ENCODE measurements around the gene RUNDC1. TPM values are rescaled to one million over a fixed set of nuclear protein-coding genes. Genes with fewer than 3 reads are reported as not detected.

Gene RUNDC1
- 8.6 and 10.1 TPM in 2 replicates for total RNA-seq

GRCh38 chr17:42980274-42980765, at the start of gene RUNDC1:
RUNDC1 (plus strand) TSS chr17:42980565; CDS start chr17:42980577, 12 bp downstream.

DNA sequence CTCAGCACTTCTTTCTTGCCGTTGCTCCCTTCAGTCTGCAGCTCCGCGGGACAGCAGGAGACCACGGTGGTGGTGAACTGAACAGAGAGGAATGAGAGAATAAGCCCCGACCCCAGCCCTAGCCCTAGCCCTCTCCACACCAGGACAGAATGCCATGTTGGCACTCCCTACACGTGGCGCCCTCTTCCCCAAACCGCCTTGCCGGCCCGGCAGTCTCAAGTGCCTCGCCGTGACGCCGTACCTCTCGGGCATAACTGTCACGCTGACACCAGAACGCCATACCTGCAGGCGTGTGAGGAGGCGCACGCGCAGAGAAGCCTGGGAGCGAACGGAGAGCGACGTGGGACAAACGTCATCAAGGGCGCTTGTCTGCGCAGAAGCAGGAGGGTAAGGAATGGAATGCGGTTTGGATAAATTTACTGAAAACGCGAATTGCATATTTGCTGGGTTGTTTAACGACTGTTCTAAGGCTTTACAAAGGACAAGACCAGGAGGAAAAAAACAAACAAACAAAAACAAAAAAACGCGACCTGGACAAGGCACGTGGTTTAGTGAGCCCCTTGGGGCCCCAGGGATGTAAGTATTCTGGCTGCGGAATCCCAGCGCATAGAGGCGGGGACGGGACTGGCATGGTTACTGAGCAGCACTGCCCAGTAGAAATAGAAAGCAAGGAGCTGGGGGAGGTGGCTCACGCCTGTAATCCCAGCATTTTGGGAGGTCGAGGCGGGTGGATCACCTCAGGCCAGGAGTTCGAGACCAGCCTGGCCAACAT, 16.0 kb upstream of the RUNDC1 start, which contains the start of gene AARSD1:
Gene AARSD1, minus strand, starts transcription at position 294 of the 772 bp plus-strand sequence. Its CDS starts 14 bp downstream, at position 280.

GRCh38 chr17:42979511-42980273, 673 bp upstream of the RUNDC1 start, which contains the start of gene PTGES3L:
PTGES3L (minus strand) TSS chr17:42980080; CDS start chr17:42980053, 27 bp downstream.

GRCh38 chr17:42997984-42998938, 17.9 kb downstream of the RUNDC1 start, which contains the start of gene RPL27:
RPL27 (plus strand) TSS chr17:42998419; CDS start chr17:42998751, 332 bp downstream.

DNA sequence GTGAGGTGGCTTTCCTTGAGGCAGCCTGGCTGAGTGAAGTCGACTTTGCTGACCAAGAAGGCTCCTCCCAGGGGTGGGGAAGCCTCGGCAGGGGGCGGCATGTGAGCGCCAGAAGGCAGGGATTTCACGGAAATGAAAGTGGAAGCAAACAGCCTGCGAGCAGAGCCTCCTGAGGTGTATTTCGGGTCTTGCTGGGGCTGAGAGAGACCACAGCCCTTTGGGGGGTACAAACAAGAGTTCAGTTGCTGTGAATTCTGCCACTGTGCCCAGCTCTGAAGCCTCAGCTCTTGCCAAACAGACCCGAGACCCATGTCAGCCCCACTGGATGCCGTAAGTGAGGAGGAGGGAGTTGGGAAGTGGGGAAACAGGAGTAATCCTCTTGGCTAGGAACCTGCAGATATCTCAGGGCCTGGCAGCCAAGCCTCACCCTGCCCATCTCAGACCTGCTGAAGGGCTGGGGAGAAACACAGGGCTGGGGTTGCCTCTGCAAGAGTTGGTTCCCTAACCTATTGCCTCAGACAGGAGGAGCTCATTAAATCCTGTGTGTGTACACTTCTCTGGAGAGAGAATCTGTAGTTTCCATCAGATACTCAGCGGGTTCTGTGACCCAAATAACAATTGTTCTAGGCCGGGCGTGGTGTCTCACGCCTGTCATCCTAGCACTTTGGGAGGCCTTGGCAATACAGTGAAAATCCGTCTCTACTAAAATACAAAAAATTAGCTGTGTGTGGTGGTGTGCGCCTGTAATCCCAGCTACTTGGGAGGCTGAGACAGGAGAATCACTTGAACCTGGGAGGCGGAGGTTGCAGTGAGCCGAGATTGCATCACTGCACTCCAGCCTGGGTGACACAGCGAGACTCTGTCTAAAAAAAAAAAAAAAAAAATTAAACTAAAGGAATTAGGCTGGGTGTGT, 26.5 kb downstream of the RUNDC1 start, which contains the start of gene IFI35:
Gene IFI35, plus strand, starts transcription at position 146 of the 913 bp plus-strand sequence. Its CDS starts 164 bp downstream, at position 310.

GRCh38 chr17:43021741-43022512, 41.6 kb downstream of the RUNDC1 start, which contains the start of gene VAT1:
VAT1 (minus strand) TSS chr17:43022385; CDS start chr17:43022322, 63 bp downstream.

GRCh38 chr17:43024407-43025289, 44.3 kb downstream of the RUNDC1 start, which contains the start of gene RND2:
RND2 (plus strand) TSS chr17:43025231; CDS start chr17:43025348, 117 bp downstream.

Other genes with a start within 250 kb of the RUNDC1 start
- 9.0 and 13.3 TPM in 2 replicates for gene EZH1, start 235.5 kb upstream of the RUNDC1 start, total RNA-seq
- 9.6 and 14.4 TPM in 2 replicates for gene RAMP2, start 219.3 kb upstream of the RUNDC1 start, total RNA-seq
- gene VPS25, start 207.1 kb upstream of the RUNDC1 start, total RNA-seq: 70.7 and 88.0 TPM in 2 replicates
- gene WNK4, start 200.0 kb upstream of the RUNDC1 start, total RNA-seq: 2.9 and 3.7 TPM in 2 replicates
- gene COA3, start 181.9 kb upstream of the RUNDC1 start, total RNA-seq: 85.2 and 103 TPM in 2 replicates
- gene CNTD1, start 181.7 kb upstream of the RUNDC1 start, total RNA-seq: not detected in 2 replicates
- 97.8 and 99.6 TPM in 2 replicates for gene BECN1, start 156.3 kb upstream of the RUNDC1 start, total RNA-seq
- 119 and 146 TPM in 2 replicates for gene PSME3, start 147.2 kb upstream of the RUNDC1 start, total RNA-seq
- gene AOC2, start 136.0 kb upstream of the RUNDC1 start, total RNA-seq: 0.20 and 0.27 TPM in 2 replicates
- gene AOC3, start 129.4 kb upstream of the RUNDC1 start, total RNA-seq: 0.40 TPM in 1 of 2 replicates, not detected in the other
- not detected in 2 replicates for gene G6PC1, start 79.8 kb upstream of the RUNDC1 start, total RNA-seq
- gene AARSD1, start 16.1 kb upstream of the RUNDC1 start, total RNA-seq: 24.7 and 41.7 TPM in 2 replicates
- not detected in 2 replicates for gene PTGES3L, start 485 bp upstream of the RUNDC1 start, total RNA-seq
- gene RPL27, start 17.9 kb downstream of the RUNDC1 start, total RNA-seq: 1,175 and 1,267 TPM in 2 replicates
- 93.7 and 97.2 TPM in 2 replicates for gene IFI35, start 26.2 kb downstream of the RUNDC1 start, total RNA-seq
- gene VAT1, start 41.8 kb downstream of the RUNDC1 start, total RNA-seq: 810 and 880 TPM in 2 replicates
- under 0.01 and 0.20 TPM in 2 replicates for gene RND2, start 44.7 kb downstream of the RUNDC1 start, total RNA-seq
- gene BRCA1, start 144.8 kb downstream of the RUNDC1 start, total RNA-seq: 27.7 and 31.8 TPM in 2 replicates
- 51.3 and 60.7 TPM in 2 replicates for gene NBR1, start 190.6 kb downstream of the RUNDC1 start, total RNA-seq
- gene TMEM106A, start 231.3 kb downstream of the RUNDC1 start, total RNA-seq: 5.5 and 6.4 TPM in 2 replicates
- gene CCDC200, start 248.1 kb downstream of the RUNDC1 start, total RNA-seq: not detected in 2 replicates